Muscle of leg (tissue), 16 donors: ENCODE data around the gene GGA2. TPM values are rescaled to one million over a fixed set of nuclear protein-coding genes. Genes with fewer than 3 reads are reported as not detected.
"Not testable (repeated sequence)": the region's sequence is repeated elsewhere in the genome, so short reads cannot be mapped to it uniquely, and the experiment has no call there.

Experiments used
- DNase-seq: peaks from one replicate; pipeline ENCODE4 v3.0.0; 2013
- H3K27ac ChIP-seq: one replicate; pipeline ENCODE4 v1.5.1; 2013; ENCODE audit warnings: mild to moderate bottlenecking, low read length, control low read depth
- H3K27me3 ChIP-seq: one replicate; pipeline ENCODE4 v1.6.1; 2013; ENCODE audit warnings: low read length; ENCODE audit not compliant: control insufficient read depth, insufficient read depth
- H3K36me3 ChIP-seq: one replicate; pipeline ENCODE4 v1.6.1; 2013; ENCODE audit warnings: low read length; ENCODE audit not compliant: control insufficient read depth, insufficient read depth
- H3K4me1 ChIP-seq: one replicate; pipeline ENCODE4 v1.6.1; 2013; ENCODE audit warnings: low read length; ENCODE audit not compliant: control insufficient read depth, insufficient read depth
- H3K4me3 ChIP-seq: one replicate; pipeline ENCODE4 v1.5.1; 2013; ENCODE audit warnings: low read length, control low read depth
- H3K9me3 ChIP-seq: replicated peaks from 2 replicates; pipeline ENCODE4 v1.6.1; 2013; ENCODE audit warnings: low read depth, low read length; ENCODE audit not compliant: control insufficient read depth
- WGBS: methylation state at CpG from one replicate; pipeline ENCODE4 v1.1.5; 2013; ENCODE audit warnings: missing lambda C conversion rate; ENCODE audit not compliant: insufficient coverage; 5-methylcytosine and 5-hydroxymethylcytosine counted together
- long read RNA-seq, 11 donors: transcript quantifications; one replicate each; lab custom pipeline, GENCODE V29; 2026
- polyA plus RNA-seq, 8 donors: library from polyadenylated mRNA; unstranded; fragments of 120-200 nt; gene quantifications; one replicate each; pipeline versions ENCODE4 v1.2.1 to v1.2.3, GENCODE V29; 2013; ENCODE audit warnings: inconsistent platforms in 1 of 8, low replicate concordance in 1 of 8; ENCODE audit not compliant: insufficient read length in 8 of 8, insufficient read depth in 1 of 8
- total RNA-seq: library from RNA; stranded (reverse); fragments of 120-200 nt; gene quantifications from one replicate; pipeline ENCODE4 v1.2.4, GENCODE V29; 2013

GGA2 gene
- 46.3 TPM for total RNA-seq
- 100 to 1,000 TPM in 5 of 8 donors, 10 to 100 TPM in 3; 79.4 to 120 (median 105) TPM for polyA plus RNA-seq
- long read RNA-seq, donor 1, full-length matches to known transcripts, result 4 of 4 reads
- long read RNA-seq, donor 1, partial matches to known transcripts, result 0 of 4 reads
- long read RNA-seq, donor 1, other reads (novel, unspliced or antisense), result 0 of 4 reads
- long read RNA-seq, donor 2, result 0 reads
- long read RNA-seq, donor 3, full-length matches to known transcripts, result 14 of 14 reads
- long read RNA-seq, donor 3, partial matches to known transcripts, result 0 of 14 reads
- long read RNA-seq, donor 3, other reads (novel, unspliced or antisense), result 0 of 14 reads
- long read RNA-seq, donor 4, full-length matches to known transcripts, result 7 of 7 reads
- long read RNA-seq, donor 4, partial matches to known transcripts, result 0 of 7 reads
- long read RNA-seq, donor 4, other reads (novel, unspliced or antisense), result 0 of 7 reads
- long read RNA-seq, donor 5, full-length matches to known transcripts, result 12 of 12 reads
- long read RNA-seq, donor 5, partial matches to known transcripts, result 0 of 12 reads
- long read RNA-seq, donor 5, other reads (novel, unspliced or antisense), result 0 of 12 reads
- long read RNA-seq, donor 6, full-length matches to known transcripts, result 10 of 10 reads
- long read RNA-seq, donor 6, partial matches to known transcripts, result 0 of 10 reads
- long read RNA-seq, donor 6, other reads (novel, unspliced or antisense), result 0 of 10 reads
- long read RNA-seq, donor 7, full-length matches to known transcripts, result 3 of 3 reads
- long read RNA-seq, donor 7, partial matches to known transcripts, result 0 of 3 reads
- long read RNA-seq, donor 7, other reads (novel, unspliced or antisense), result 0 of 3 reads
- long read RNA-seq, donor 8, full-length matches to known transcripts, result 5 of 5 reads
- long read RNA-seq, donor 8, partial matches to known transcripts, result 0 of 5 reads
- long read RNA-seq, donor 8, other reads (novel, unspliced or antisense), result 0 of 5 reads
- long read RNA-seq, donor 9, full-length matches to known transcripts, result 5 of 5 reads
- long read RNA-seq, donor 9, partial matches to known transcripts, result 0 of 5 reads
- long read RNA-seq, donor 9, other reads (novel, unspliced or antisense), result 0 of 5 reads
- long read RNA-seq, donor 10, full-length matches to known transcripts, result 9 of 33 reads
- long read RNA-seq, donor 10, partial matches to known transcripts, result 24 of 33 reads
- long read RNA-seq, donor 10, other reads (novel, unspliced or antisense), result 0 of 33 reads
- long read RNA-seq, donor 11, full-length matches to known transcripts, result 5 of 5 reads
- long read RNA-seq, donor 11, partial matches to known transcripts, result 0 of 5 reads
- long read RNA-seq, donor 11, other reads (novel, unspliced or antisense), result 0 of 5 reads

GRCh38 chr16:23510164-23510914 is at the start of gene GGA2:
GGA2 (minus strand) TSS chr16:23510494; CDS start chr16:23510411, 83 bp downstream.
- Histone ChIP-seq H3K27ac (peak within 1 kb of the TSS; percentile 69), H3K4me1 (peaks cover 22% of the 10 kb centered on the region), H3K9me3 (no peaks in the 10 kb centered on the region), H3K36me3 (peaks cover 12% of the 10 kb centered on the region), H3K27me3 (no peaks in the 10 kb centered on the region), H3K4me3 (peak within 1 kb of the TSS; percentile 56)
- peak; percentile 93 for DNase-seq
- under 1% methylated on average over 56 of the region's 71 CpGs for WGBS

- no peaks in the 10 kb centered on the region for H3K9me3 ChIP-seq
- H3K4me3 ChIP-seq, result peak overlapping the region; percentile 95
- peak overlapping the region; percentile 95 for H3K27ac ChIP-seq
- under 1% methylated on average over 56 of the region's 60 CpGs for WGBS
- H3K4me1 ChIP-seq, result peaks cover 19% of the 10 kb centered on the region
- peak; percentile 73 for DNase-seq
- no peaks in the 10 kb centered on the region for H3K27me3 ChIP-seq
- peaks cover 46% of the 10 kb centered on the region for H3K36me3 ChIP-seq
Measured at GRCh38 chr16:23557779-23558702, 47.7 kb upstream of the GGA2 start.

- Histone ChIP-seq H3K4me1 (peaks cover 19% of the 10 kb centered on the region), H3K27me3 (no peaks in the 10 kb centered on the region), H3K9me3 (no peaks in the 10 kb centered on the region), H3K4me3 (peak within 1 kb of the TSS; percentile 95), H3K27ac (peak within 1 kb of the TSS; percentile 95), H3K36me3 (peaks cover 45% of the 10 kb centered on the region)
- 1% methylated on average over 64 of the region's 65 CpGs for WGBS
- peak; percentile 99 for DNase-seq
Measured at GRCh38 chr16:23556881-23557778, 46.8 kb upstream of the GGA2 start, which contains the start of the genes EARS2 and UBFD1. EARS2 (minus strand) TSS chr16:23557350; CDS start chr16:23557343, 7 bp downstream. UBFD1 (plus strand) TSS chr16:23557727; CDS start chr16:23557743, 16 bp downstream.

- WGBS, result no CpG with 5 or more reads among the region's 3 CpGs
- no peaks in the 10 kb centered on the region for H3K27me3 ChIP-seq
- peaks cover 42% of the 10 kb centered on the region for H3K36me3 ChIP-seq
- H3K4me1 ChIP-seq, result peaks cover 19% of the 10 kb centered on the region
- no peak overlapping the region for H3K4me3 ChIP-seq
- DNase-seq, result no peak
- H3K27ac ChIP-seq, result no peak overlapping the region
- H3K9me3 ChIP-seq, result no peaks in the 10 kb centered on the region
Measured at GRCh38 chr16:23554536-23554935, 44.2 kb upstream of the GGA2 start.

- H3K4me3 ChIP-seq, result no peak overlapping the region
- 89% methylated on average over 5 of the region's 6 CpGs for WGBS
- peaks cover 48% of the 10 kb centered on the region for H3K36me3 ChIP-seq
Measured at GRCh38 chr16:23552161-23552560, 41.9 kb upstream of the GGA2 start.

GRCh38 chr16:23549938-23550337 is 39.6 kb upstream of the GGA2 start:
- no peak for DNase-seq
- H3K36me3 ChIP-seq, result peaks cover 65% of the 10 kb centered on the region
- H3K9me3 ChIP-seq, result no peaks in the 10 kb centered on the region
- no peak overlapping the region for H3K27ac ChIP-seq
- no CpG with 5 or more reads among the region's 5 CpGs for WGBS
- no peaks in the 10 kb centered on the region for H3K4me1 ChIP-seq
- H3K27me3 ChIP-seq, result no peaks in the 10 kb centered on the region
- no peak overlapping the region for H3K4me3 ChIP-seq

More at GRCh38 chr16:23552161-23552560, 41.9 kb upstream of the GGA2 start:
- no peak for DNase-seq
- Histone ChIP-seq H3K27ac (no peak overlapping the region), H3K4me1 (peaks cover 8% of the 10 kb centered on the region), H3K27me3 (no peaks in the 10 kb centered on the region), H3K9me3 (no peaks in the 10 kb centered on the region)

GRCh38 chr16:23544436-23544835 is 34.1 kb upstream of the GGA2 start:
- DNase-seq, result no peak
- Histone ChIP-seq H3K27me3 (no peaks in the 10 kb centered on the region), H3K9me3 (no peaks in the 10 kb centered on the region), H3K36me3 (peaks cover 62% of the 10 kb centered on the region), H3K4me1 (no peaks in the 10 kb centered on the region), H3K27ac (no peak overlapping the region), H3K4me3 (no peak overlapping the region)
- 96% methylated on average over 13 of the region's 14 CpGs for WGBS

- H3K9me3 ChIP-seq, H3K27ac ChIP-seq, DNase-seq, H3K27me3 ChIP-seq, H3K4me3 ChIP-seq, H3K4me1 ChIP-seq: not testable (repeated sequence)
- WGBS, result no CpG with 5 or more reads among the region's 3 CpGs
- peaks cover 49% of the 10 kb centered on the region for H3K36me3 ChIP-seq
Measured at GRCh38 chr16:23540817-23541178, 30.5 kb upstream of the GGA2 start.
